Loucy (cell line): ENCODE data around the gene TTLL3.

ENCODE experiments used
- EZH2phosphoT487 ChIP-seq: fragments of 200-600 bp; IDR thresholded peaks from 2 replicates; pipeline ENCODE4 v1.6.1; 2018; ENCODE audit warnings: antibody characterized with exemption, mild to moderate bottlenecking, moderate library complexity, borderline replicate concordance
- TF ChIP-seq, protein P1 (sequence below): fragments of 200-600 bp; sonication (generic); conservative IDR thresholded peaks from 2 replicates; pipeline ENCODE4 v1.5.1; 2014; ENCODE audit warnings: mild to moderate bottlenecking, antibody characterized with exemption, low read length

DNA sequence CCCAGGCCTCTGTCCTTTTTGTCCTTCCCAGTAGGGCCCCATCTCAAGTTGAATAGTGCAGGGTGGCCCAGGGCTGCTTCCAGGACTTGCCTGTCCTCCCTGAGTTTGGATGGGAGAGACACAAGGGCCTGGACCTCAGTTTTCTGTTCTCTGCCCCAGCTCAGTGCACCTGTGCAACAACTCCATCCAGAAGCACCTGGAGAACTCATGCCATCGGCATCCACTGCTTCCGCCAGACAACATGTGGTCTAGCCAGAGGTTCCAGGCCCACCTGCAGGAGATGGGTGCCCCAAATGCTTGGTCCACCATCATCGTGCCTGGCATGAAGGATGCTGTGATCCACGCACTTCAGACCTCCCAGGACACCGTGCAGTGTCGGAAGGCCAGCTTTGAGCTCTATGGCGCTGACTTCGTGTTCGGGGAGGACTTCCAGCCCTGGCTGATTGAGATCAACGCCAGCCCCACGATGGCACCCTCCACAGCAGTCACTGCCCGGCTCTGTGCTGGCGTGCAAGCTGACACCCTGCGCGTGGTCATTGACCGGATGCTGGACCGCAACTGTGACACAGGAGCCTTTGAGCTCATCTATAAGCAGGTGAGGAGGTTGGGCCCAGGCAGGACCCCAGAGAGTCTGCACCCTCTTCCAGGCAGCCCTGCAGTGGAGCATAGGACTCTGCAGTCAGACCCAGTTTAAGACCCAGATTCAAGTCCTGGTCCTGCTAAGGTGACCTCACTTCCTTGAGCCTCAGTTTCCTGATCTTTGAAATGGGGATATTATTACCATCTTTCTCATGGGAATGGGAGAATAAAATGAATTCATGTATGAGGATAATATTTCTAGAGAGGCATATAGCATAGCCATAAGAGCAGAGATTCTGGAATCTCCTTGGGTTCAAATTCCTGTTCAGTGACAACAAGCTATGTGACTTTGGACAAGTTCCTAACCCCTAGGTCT is 19.0 kb downstream of the TTLL3 start:
- TF ChIP-seq, protein P1, sequence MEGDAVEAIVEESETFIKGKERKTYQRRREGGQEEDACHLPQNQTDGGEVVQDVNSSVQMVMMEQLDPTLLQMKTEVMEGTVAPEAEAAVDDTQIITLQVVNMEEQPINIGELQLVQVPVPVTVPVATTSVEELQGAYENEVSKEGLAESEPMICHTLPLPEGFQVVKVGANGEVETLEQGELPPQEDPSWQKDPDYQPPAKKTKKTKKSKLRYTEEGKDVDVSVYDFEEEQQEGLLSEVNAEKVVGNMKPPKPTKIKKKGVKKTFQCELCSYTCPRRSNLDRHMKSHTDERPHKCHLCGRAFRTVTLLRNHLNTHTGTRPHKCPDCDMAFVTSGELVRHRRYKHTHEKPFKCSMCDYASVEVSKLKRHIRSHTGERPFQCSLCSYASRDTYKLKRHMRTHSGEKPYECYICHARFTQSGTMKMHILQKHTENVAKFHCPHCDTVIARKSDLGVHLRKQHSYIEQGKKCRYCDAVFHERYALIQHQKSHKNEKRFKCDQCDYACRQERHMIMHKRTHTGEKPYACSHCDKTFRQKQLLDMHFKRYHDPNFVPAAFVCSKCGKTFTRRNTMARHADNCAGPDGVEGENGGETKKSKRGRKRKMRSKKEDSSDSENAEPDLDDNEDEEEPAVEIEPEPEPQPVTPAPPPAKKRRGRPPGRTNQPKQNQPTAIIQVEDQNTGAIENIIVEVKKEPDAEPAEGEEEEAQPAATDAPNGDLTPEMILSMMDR: no peak
- no peak for TF ChIP-seq EZH2phosphoT487
